GM21723 (cell line): Measurements from ENCODE around the gene DGAT2.
"Not testable (repeated sequence)": the region's sequence is repeated elsewhere in the genome, so short reads cannot be mapped to it uniquely, and the experiment has no call there.

Experiments used
- ATAC-seq: cut with Tn5 transposase; IDR thresholded peaks from one replicate; pipeline ENCODE4 v1.9.1; 2021; ENCODE audit warnings: mild to moderate bottlenecking, moderate library complexity; ENCODE audit not compliant: unreplicated experiment

Gene DGAT2, protein sequence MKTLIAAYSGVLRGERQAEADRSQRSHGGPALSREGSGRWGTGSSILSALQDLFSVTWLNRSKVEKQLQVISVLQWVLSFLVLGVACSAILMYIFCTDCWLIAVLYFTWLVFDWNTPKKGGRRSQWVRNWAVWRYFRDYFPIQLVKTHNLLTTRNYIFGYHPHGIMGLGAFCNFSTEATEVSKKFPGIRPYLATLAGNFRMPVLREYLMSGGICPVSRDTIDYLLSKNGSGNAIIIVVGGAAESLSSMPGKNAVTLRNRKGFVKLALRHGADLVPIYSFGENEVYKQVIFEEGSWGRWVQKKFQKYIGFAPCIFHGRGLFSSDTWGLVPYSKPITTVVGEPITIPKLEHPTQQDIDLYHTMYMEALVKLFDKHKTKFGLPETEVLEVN

DNA sequence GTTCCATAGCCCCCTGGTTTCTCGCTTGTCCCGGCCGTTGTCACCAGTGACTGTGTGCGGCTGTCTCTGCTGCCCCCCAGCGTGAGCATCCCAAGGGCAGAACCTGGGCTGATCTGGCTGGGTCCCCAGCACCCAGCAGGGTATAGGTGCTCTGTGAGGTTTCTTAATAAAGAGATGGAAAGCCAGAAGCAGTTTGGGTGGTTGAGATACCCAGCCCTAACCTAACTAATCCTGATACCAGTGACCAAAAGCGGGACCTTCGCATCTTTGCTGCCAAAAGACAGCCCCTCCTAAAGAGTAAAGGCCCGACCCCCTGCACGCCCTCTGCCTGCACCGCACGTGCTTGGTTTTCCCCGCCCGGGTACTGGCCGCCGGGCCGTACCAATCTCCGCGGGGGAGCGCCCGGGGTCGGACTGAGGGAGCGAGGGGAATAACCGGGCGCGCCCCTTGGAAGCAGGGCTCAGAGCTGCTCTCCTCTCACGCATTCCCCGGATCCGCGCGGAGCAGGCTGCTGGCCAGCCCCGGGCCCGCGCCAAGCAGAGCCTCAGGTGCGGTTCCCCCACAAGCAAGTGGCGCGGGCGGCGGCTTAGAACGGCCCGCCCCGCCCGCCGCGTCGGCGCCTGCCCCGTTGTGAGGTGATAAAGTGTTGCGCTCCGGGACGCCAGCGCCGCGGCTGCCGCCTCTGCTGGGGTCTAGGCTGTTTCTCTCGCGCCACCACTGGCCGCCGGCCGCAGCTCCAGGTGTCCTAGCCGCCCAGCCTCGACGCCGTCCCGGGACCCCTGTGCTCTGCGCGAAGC is at the start of gene DGAT2:
Gene DGAT2, plus strand, starts transcription at position 667 of the 797 bp plus-strand sequence. CDS start 214 bp downstream, outside the sequence.
- peak; percentile 73 for ATAC-seq

DNA sequence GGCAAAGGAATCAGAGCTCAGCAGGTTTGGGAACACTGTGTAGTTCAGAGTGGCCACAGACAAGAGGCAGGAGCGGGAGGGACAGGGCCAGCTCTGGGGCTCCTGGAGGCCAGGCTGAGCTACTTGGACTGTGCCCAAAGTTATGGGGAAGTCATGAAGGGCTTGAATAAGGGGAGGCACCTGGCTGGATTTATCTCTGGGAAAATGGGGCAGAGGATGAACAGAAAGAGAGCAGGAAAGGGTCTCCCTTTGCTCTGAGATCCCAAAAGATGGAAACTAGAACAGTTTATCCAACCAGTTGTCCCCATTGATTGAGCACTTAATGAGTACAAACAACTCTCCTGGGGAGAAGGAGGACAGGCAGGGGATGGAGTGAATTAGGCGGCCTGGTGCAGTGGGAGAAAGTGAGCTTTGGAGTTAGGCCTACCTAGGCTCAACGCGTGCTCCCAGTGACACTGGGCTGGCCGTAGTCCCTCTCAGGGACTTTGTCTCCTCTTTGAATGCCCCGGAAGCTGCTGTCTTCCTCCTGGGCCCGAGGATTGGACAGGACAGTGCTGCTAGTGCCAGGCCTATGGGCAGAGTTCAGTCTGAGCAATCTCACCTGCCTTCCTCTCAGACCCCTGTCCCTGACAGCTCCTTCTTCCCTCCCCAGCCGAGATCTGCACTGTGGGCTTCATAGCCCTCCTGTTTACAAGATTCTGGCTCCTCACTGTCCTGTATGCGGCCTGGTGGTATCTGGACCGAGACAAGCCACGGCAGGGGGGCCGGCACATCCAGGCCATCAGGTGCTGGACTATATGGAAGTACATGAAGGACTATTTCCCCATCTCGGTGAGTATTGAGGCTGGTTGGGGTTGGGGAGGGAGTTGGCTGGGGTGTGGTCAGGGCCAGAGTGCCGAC is 49.0 kb upstream of the DGAT2 start:
- no peak for ATAC-seq

DNA sequence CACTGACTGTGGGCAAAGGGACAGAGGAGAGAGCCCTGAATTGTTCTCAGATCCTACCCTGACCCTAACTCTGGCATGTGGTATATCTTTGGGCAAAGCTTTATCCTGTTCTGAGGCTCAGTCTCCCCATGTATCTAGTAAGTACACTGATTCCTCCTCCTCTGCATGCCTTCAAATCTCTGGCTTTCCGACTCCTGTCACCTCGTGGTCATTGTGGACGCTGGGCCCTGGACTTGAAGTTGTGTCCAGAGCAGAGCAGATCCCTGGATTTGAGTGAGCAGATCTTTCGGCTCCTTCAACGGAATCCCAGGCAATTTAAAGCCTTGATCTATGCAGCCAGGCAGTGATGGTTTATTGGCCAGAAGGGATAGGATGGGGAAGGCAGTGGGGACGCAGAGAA is 47.9 kb upstream of the DGAT2 start:
- no peak for ATAC-seq

DNA sequence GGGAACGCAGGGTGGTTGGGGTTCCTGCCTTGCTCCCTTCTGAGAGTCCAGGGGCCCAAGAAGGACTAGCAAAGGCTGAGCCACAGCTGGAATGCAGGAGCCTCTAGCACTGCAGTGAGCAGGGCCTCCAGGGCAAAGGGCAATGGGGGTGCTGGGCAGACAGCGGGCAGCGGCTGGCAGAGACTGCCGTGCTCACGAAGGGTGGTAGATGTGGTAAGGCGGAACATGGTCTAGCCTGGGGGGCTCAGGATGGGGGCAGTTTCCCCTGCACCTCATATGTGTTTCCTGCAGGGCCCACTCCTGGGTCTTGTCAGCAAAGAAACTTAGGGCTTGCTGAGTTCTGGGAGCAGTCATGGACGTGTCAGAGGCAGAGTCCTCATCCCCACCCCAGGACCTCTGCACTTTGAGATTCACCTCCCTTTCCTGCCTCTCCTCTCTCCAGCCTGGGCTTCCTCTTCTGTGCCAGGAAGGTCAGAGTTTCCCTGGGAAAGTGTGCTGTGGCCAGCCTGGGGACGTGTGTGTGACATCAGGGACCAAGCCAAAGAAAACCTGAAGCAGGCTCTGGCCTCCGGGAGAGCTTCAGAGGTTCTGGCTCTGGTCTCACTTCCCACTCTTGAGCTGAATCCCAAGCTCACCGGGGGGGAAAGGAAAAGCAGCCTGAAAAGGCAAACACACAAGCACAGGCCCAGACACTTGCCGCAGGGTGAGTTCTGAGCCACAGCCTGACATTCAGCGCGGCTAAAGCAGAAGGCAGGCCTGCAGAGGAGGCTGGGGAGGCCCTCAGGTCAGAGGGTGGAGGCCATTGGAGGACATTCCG is 46.5 kb upstream of the DGAT2 start:
- ATAC-seq: no peak

DNA sequence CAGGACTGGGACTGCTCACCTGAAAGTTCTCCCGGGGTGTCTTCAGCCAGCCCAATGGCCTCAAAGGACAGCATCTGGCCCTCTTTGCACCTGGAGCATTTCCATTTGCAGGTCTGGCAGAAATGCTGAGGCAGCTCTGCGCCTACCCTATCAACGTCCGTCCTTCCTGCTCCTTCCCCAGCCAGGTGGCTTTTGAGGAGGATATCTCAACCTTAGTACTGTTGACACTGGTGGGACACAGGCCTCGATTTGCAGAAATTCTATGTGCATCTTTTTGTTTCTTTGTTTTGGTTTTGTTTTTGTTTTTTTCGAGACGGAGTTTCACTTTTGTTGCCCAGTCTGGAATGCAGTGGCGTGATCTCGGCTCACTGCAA is 45.9 kb upstream of the DGAT2 start:
- no peak for ATAC-seq

DNA sequence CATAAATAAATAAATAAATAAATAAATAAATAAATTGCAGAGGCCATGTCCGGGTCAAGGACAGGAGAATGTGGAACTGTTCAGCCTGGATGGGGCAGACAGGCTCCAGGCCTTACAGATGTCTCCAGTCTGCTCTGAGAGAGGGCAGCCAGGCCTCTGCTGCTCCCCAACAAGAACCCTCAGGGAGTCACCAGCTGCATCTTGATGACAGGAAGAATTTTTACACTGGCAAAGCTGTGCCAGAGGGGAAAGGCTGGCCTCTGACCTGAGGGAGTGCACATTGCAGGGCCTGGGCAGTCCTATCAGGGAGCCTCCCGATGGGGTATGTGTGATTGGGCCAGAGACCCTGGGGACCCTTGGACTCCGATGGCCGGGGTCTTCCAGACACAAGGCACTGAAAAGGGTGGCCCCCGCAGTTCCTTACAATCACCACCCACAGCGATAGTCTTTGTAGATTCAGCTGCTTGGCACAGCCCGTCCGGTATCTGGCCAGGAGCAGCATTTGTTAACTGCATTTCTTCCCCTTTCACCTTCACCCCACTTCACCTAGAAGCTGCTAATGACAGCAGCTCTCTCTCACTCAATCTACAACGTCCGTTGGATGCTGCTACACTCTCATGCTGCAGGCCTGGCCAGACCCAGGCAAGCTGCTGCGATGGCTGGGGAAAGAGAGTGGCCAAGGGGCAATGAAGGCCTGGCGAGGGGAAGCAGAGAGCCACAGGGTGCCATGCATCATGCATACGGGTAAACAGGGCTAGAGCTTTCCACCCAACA is 42.8 kb upstream of the DGAT2 start:
- ATAC-seq: no peak

DNA sequence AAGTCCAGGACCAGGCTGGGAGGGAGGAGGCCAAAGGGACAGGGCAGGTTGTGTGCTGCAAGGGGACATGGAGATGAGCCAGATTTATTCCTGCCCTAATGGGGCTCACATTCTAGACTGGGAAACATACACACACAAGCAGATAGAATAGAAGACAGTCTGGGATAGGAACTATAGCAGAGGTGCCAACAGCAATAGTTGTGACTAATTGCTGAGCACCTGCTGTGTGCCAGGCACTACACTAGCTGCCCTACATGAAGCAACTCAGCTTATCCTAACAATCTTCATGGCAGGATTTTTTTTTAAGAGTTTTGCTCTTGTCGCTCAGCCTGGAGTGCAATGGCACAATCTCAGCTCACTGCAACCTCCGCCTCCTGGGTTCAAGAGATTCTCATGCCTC is 39.6 kb upstream of the DGAT2 start:
- ATAC-seq: no peak

DNA sequence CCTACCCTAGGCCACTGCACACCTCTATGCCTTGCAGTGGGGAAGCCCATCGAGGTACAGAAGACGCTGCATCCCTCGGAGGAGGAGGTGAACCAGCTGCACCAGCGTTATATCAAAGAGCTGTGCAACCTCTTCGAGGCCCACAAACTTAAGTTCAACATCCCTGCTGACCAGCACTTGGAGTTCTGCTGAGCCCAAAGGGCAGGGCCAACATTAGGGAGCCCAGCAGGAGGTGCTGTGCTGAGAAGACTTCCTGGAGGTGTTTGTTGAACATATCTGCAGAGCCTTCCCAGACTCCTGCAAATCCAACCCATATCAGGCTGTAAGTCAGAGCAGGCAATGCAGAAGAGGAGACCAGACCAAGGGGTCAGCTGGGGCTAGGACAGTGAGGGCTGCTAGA is 37.5 kb upstream of the DGAT2 start:
- ATAC-seq: no peak

DNA sequence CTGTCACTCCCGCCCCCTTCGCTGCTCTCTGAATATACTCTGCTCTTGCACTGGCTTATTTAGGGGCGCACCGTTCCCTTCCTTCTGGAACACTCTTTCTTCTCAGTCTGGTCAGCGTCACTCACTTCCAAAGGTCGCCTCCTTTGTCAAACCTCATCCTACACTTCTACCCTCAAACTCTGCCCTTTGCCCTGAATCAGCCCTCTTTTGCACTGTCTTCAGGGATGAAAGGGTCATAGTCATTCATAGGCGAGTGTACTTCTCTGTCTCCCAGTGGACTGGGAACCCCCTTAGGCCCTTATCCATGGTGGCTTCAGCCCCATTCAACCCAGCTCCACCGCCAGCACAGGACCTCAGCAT is 35.5 kb upstream of the DGAT2 start:
- no peak for ATAC-seq

DNA sequence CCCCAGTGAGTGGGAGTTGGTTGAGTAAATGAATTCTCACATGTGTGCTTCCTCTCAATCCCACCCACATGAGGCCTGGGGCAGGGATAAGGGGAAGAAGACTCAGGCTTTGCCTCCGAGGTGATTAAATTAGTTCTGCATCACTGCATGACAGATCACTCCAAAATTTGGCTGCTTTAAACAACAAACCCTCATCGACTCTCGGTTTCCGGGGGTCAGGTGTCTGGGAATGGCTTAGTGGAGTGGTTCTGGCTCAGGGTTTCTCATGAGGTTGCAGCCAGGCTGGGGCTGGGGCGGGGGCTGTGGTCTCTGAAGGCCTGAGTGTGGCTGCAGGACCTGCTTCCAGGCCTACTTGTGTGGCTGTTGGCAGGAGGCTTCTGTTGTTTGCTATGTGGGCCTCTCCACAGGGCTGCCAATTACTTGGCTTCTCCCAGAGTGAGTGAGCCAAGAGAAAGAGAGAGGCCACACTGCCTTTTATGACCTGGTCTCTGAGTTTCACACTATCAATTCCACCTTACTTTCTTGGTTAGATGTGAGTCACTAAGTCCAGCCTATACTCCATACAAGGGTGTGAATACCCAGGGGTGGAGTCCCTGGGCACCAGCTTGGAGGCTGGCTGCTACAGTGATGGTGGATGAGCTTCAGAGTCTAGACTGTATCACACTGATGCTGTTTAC is 35.0 kb upstream of the DGAT2 start:
- ATAC-seq: no peak

DNA sequence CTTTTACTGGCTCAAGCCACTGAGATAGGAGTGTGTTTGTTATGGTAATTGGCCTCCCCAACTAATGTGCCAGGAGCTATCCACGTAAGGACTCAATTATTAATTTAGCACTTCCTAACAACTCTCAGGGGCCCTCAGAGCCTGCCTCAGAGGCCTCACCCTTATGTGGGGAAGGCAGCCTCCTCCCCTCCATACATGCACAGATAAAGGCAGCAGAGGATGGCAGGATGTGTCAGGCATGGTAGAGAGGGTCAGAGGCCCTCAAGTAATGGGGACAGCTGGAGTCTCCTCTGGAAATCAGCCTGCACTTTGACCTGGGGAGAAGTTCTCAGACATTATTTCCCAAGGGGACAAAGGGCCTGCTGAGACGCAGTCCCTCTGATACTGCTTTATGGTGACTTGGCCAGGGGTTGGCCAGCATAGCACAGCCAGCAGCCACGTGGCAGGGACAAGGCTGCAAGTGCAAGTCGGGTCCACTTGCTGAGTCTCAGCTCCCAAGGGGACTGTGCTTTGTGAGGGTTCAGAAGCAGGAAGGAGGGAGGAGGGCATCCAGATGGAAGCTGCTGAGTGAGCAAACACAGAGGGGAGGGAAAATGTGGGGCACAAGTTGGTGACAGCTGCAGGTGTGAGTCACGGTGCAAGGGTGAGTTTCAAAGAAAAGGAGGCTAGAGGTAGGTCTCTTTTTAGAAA is 33.9 kb upstream of the DGAT2 start:
- ATAC-seq: no peak

DNA sequence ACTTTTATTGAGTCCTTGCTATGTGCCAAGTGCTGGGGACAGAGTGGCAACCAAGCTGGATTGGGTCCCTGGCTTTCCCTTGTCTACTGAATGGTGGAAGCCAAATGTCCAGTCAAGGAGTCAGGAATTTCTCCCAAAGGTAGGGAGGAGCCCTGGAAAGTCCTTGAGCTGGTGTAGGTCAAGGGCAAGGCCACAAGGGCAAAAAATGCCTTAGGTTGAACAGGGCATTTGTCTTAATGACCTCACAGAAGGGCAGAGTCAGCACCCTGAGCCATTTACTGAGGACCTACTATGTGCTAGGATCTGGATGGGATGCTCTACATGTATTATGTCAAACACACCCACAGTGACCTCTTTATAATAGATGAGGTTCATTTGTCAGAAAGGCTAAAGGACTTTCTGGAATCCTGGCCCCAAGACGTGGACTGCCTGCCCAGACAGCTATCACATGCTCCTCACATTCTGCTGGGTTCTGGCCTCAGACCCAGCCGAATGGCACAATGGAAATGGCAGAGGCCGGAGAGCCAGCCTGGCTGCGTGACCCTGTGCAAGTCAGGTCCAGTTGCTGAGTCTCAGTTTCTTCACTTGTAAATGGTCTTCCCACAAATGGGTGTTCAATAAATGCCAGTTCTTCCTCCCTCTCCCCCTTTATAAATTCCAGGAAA is 33.3 kb upstream of the DGAT2 start:
- no peak for ATAC-seq

DNA sequence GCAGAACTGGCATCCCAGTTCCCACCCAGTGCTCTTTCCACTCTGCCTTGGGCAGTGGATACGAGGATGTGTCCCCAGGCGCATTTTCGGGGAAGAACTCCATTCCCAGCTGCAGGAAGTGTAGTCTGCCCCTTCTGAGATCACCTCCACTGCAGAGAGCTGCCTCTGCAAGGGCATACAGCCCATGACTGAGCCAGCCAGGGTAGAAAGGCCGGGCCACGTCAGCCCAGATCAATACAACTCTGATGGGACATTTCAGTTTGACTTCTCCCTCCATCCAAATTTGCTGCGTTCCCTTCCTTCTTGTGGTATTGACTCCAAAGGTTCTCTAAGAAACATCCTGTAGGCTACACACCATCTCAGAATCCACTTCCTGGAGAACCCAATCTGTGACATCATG is 31.3 kb upstream of the DGAT2 start:
- ATAC-seq: no peak

DNA sequence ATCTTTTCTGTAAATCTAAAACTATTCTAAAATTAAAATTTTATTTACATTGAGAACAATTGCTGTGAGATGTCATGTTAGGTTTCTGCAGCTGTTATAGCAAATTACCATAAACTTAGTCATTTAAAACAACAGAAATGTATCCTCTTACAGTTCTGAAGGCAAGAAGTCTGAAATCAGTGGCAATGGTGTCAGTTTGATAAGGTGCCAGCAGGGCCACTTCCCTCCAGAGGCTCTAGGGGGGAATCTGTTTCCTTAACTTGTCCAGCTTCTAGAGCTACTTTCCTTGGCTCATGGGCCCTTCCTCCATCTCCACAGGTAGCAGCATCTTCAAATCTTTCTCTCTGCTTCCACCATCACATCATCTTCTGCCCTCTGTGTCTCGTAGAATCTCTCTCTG is 27.9 kb upstream of the DGAT2 start:
- no peak for ATAC-seq

DNA sequence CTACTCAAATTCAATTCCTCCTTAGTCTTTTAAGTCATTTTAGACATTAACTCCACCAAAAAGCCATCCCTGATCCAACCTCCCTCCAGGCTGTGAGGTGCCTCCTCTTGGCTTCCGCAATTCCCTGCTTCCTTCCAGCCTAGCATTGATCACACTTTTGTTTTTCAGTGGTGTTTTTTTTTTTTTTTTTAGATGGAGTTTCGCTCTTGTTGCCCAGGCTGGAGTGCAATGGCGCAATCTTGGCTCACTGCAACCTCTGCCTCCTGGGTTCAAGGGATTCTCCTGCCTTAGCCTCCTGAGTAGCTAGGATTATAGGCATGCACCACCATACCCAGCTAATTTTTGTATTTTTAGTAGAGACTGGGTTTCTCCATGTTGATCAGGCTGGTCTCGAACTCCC is 25.4 kb upstream of the DGAT2 start:
- ATAC-seq: not testable (repeated sequence)

DNA sequence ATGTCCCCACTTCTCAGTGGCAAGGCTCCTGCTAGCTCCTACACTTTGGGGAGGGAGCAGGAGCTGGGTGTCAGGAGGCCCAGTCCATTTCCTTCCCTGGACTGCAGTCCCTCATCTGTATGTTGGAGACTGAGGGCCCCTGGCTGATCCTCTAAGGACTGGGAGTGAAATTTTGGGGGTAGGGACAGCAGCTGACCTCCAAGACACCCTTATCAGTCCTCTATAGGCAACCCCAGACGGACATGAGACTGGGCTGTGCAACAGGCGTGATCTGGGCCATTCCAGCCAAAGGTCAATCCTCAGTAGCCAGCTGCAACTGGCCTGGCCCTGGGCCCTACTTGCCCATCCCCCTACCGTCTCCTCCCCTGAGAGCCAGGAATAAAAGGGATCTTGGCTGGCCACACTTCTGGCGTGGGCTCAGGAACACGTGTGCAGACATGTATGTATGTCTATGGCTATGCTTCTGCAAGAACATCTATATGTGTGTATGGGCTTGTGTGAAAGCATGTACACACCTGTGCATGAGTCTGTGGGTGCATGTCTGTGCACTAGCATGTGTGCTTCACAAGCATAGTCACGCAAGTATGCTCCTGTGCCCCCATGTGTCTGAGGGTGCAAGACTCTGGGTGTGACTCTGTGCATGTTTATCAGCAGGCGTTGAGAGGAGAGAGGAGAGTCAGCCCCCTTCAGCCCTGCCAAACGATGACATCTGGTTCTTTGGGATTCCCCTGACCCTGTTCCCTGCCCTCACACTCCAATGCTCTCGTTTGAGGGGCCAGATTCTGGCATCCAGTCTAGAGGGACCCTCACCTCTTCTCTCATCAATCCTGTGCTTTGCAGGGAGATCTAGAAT is 24.6 kb upstream of the DGAT2 start:
- no peak for ATAC-seq

DNA sequence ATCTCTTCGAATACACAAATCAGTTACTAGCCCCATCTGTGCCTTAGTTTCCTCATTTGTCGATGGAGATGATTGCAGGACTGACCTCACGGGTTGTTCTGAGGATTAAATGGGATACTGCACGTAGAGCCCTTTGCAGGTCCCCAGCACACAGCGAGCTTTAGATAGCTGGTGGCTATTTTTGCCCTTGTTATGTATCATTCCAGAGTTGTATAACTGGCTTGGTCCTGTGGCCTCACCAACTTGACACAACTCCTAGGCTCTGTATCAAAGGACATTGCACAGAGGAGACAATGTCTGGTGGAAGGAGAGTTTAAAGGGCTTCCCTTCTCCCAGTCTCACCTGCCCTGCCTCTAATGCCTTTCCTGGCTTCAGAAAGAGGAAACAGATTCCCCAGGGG is 22.8 kb upstream of the DGAT2 start:
- ATAC-seq: no peak
